SK-N-SH treated with all-trans-retinoic acid at 6 μM for 48 hours (cell line): ENCODE results near the gene PDSS1.

ENCODE experiments used
- ATAC-seq: fragments of 200-7000 bp; cut with Tn5 transposase; 3 replicates; pipeline ENCODE4 v1.9.1; 2020; ENCODE audit warnings: mild to moderate bottlenecking, moderate library complexity
- ARNTL ChIP-seq: fragments of 450-650 bp; formaldehyde crosslinking; IDR thresholded peaks from 2 replicates; pipeline ENCODE4 v1.5.0; 2020; ENCODE audit warnings: low read depth, mild to moderate bottlenecking, moderate library complexity, borderline replicate concordance
- CSDC2 ChIP-seq: fragments of 250-450 bp; sonication (Bioruptor Pico); IDR thresholded peaks from 2 replicates; pipeline ENCODE4 v1.5.0; 2020; ENCODE audit warnings: mild to moderate bottlenecking, moderate library complexity
- GLIS3 ChIP-seq: fragments of 250-450 bp; sonication (Bioruptor Pico); IDR thresholded peaks from 2 replicates; pipeline ENCODE4 v1.5.0; 2020; ENCODE audit warnings: mild to moderate bottlenecking, moderate library complexity
- ISL1 ChIP-seq: fragments of 250-450 bp; sonication (Bioruptor Pico); IDR thresholded peaks from 2 replicates; pipeline ENCODE4 v2.1.2; 2022; ENCODE audit warnings: mild to moderate bottlenecking, moderate library complexity
- OSR1 ChIP-seq: fragments of 250-450 bp; sonication (Bioruptor Pico); IDR thresholded peaks from 2 replicates; pipeline ENCODE4 v1.8.0; 2022; ENCODE audit warnings: moderate library complexity, mild to moderate bottlenecking, inconsistent platforms
- RARB ChIP-seq: fragments of 250-450 bp; sonication (Bioruptor Pico); IDR thresholded peaks from 2 replicates; pipeline ENCODE4 v1.8.0; 2021; ENCODE audit warnings: mild to moderate bottlenecking, moderate library complexity
- SNAI2 ChIP-seq: fragments of 250-450 bp; sonication (Bioruptor Pico); IDR thresholded peaks from 2 replicates; pipeline ENCODE4 v1.5.0; 2020; ENCODE audit warnings: mild to moderate bottlenecking, moderate library complexity
- TOX ChIP-seq: fragments of 250-450 bp; sonication (Bioruptor Pico); IDR thresholded peaks from 2 replicates; pipeline ENCODE4 v1.8.0; 2021; ENCODE audit warnings: mild to moderate bottlenecking, moderate library complexity, borderline replicate concordance
- TSHZ2 ChIP-seq: fragments of 250-450 bp; sonication (Bioruptor Pico); IDR thresholded peaks from 2 replicates; pipeline ENCODE4 v1.5.0; 2020; ENCODE audit warnings: mild to moderate bottlenecking, moderate library complexity
- ZFP3 ChIP-seq: fragments of 250-450 bp; sonication (Bioruptor Pico); IDR thresholded peaks from 2 replicates; pipeline ENCODE4 v1.5.0; 2020; ENCODE audit warnings: mild to moderate bottlenecking, moderate library complexity
- ZFP30 ChIP-seq: fragments of 450-650 bp; formaldehyde crosslinking; IDR thresholded peaks from 2 replicates; pipeline ENCODE4 v1.5.0; 2022; ENCODE audit warnings: mild to moderate bottlenecking, moderate library complexity
- ZNF565 ChIP-seq: fragments of 450-650 bp; formaldehyde crosslinking; conservative IDR thresholded peaks from 2 replicates; pipeline ENCODE4 v1.5.0; 2020; ENCODE audit warnings: low read depth, mild to moderate bottlenecking, moderate library complexity
- ZNF8 ChIP-seq: fragments of 450-650 bp; formaldehyde crosslinking; IDR thresholded peaks from 2 replicates; pipeline ENCODE4 v1.5.0; 2020; ENCODE audit warnings: mild to moderate bottlenecking, moderate library complexity
- TF ChIP-seq, protein P1 (sequence below): fragments of 250-450 bp; sonication (Bioruptor Pico); IDR thresholded peaks from 2 replicates; pipeline ENCODE4 v1.5.1; 2021; ENCODE audit warnings: mild to moderate bottlenecking, moderate library complexity
- TF ChIP-seq, protein P2 (sequence below): fragments of 250-450 bp; sonication (Bioruptor Pico); IDR thresholded peaks from 2 replicates; pipeline ENCODE4 v1.5.1; 2020; ENCODE audit warnings: low read depth, mild to moderate bottlenecking, moderate library complexity

The PDSS1 gene

DNA sequence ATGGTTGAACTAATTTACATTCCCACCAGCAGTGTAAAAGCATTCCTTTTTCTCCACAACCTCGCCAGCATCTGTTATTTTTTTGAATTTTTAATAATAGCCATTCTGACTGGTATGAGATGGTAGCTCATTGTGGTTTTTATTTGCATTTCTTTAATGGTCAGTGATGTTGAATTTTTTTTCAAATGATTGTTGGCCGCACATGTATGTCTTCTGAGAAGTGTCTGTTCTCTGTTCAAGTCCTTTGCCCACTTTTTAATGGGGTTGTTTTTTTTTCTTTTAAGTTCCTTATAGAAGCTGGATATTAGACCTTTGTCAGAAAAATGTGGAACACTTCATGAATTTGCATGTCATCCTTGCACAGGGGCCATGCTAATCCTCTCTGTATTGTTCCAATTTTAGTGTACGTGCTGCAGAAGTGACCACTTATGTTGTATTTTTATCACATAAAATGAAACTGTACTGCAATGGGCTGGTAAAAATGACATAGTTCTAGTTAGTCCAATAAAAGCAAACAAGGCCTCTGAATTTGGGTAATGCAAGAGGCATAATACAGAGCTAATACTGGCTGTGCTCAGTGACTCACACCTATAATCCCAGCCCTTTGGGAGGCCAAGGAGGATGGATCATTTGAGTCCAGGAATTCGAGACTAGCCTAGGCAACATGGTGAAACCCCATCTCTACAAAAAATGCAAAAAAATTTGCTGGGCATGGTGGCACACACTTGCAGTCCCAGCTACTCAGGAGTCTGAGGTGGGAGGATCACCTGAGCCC, 92.9 kb downstream of the PDSS1 start:
- ATAC-seq, result no peak
- TF ChIP-seq, protein P1, sequence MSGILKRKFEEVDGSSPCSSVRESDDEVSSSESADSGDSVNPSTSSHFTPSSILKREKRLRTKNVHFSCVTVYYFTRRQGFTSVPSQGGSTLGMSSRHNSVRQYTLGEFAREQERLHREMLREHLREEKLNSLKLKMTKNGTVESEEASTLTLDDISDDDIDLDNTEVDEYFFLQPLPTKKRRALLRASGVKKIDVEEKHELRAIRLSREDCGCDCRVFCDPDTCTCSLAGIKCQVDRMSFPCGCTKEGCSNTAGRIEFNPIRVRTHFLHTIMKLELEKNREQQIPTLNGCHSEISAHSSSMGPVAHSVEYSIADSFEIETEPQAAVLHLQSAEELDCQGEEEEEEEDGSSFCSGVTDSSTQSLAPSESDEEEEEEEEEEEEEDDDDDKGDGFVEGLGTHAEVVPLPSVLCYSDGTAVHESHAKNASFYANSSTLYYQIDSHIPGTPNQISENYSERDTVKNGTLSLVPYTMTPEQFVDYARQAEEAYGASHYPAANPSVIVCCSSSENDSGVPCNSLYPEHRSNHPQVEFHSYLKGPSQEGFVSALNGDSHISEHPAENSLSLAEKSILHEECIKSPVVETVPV (CRISPR knock-in tag), result no peak
- TF ChIP-seq TOX (CRISPR knock-in tag), result no peak
- no peak for TF ChIP-seq ARNTL (CRISPR knock-in tag)
- TF ChIP-seq RARB, result no peak
- TF ChIP-seq TSHZ2 (CRISPR knock-in tag), result no peak
- no peak for TF ChIP-seq OSR1 (CRISPR knock-in tag)
- no peak for TF ChIP-seq ZNF565
- no peak for TF ChIP-seq ZFP3 (CRISPR knock-in tag)
- TF ChIP-seq ZFP30, result no peak
- TF ChIP-seq, protein P2, sequence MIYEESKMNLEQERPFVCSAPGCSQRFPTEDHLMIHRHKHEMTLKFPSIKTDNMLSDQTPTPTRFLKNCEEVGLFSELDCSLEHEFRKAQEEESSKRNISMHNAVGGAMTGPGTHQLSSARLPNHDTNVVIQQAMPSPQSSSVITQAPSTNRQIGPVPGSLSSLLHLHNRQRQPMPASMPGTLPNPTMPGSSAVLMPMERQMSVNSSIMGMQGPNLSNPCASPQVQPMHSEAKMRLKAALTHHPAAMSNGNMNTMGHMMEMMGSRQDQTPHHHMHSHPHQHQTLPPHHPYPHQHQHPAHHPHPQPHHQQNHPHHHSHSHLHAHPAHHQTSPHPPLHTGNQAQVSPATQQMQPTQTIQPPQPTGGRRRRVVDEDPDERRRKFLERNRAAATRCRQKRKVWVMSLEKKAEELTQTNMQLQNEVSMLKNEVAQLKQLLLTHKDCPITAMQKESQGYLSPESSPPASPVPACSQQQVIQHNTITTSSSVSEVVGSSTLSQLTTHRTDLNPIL (CRISPR knock-in tag), result no peak
- no peak for TF ChIP-seq SNAI2 (CRISPR knock-in tag)

- ATAC-seq, result no peak
- TF ChIP-seq ZNF8 (CRISPR knock-in tag) (no peak), TSHZ2 (CRISPR knock-in tag) (no peak), CSDC2 (CRISPR knock-in tag) (no peak), GLIS3 (no peak), ARNTL (CRISPR knock-in tag) (no peak), ZNF565 (no peak), ISL1 (CRISPR knock-in tag) (no peak)
- TF ChIP-seq, all 23 proteins: peak for 0
Observed at GRCh38 chr10:26792758-26793495, 95.4 kb downstream of the PDSS1 start.
